Endothelial cell (in vitro differentiated cells): ENCODE measurements around the gene EMC9. TPM values are rescaled to one million over a fixed set of nuclear protein-coding genes. Genes with fewer than 3 reads are reported as not detected.

Experiments
- DNase-seq: peaks from one replicate; pipeline ENCODE4 v3.0.0; 2021; ENCODE audit warnings: low spot score
- H3K27ac Mint-ChIP-seq: one replicate; pipeline ENCODE4 v1.8.0; 2021; ENCODE audit warnings: mixed read lengths, inconsistent platforms; ENCODE audit not compliant: unreplicated experiment
- H3K27me3 Mint-ChIP-seq: one replicate; pipeline ENCODE4 v1.8.0; 2021; ENCODE audit warnings: mild to moderate bottlenecking, moderate library complexity, mixed read lengths, inconsistent platforms; ENCODE audit not compliant: unreplicated experiment
- H3K36me3 Mint-ChIP-seq: one replicate; pipeline ENCODE4 v1.8.0; 2021; ENCODE audit warnings: mild to moderate bottlenecking, low read depth, mixed read lengths, inconsistent platforms; ENCODE audit not compliant: unreplicated experiment
- H3K4me1 Mint-ChIP-seq: one replicate; pipeline ENCODE4 v1.8.0; 2021; ENCODE audit warnings: mild to moderate bottlenecking, mixed read lengths, inconsistent platforms; ENCODE audit not compliant: unreplicated experiment
- H3K4me3 Mint-ChIP-seq: one replicate; pipeline ENCODE4 v1.8.0; 2021; ENCODE audit warnings: mild to moderate bottlenecking, mixed read lengths, inconsistent platforms; ENCODE audit not compliant: unreplicated experiment
- H3K9me3 Mint-ChIP-seq: one replicate; pipeline ENCODE4 v1.8.0; 2021; ENCODE audit warnings: mixed read lengths, inconsistent platforms; ENCODE audit not compliant: unreplicated experiment
- total RNA-seq: library from RNA; stranded (reverse); fragmentation: NEBNext Ultra II Directional; extraction: Animal tissue kit (Norgen Biotek cat#: 25700); gene quantifications from one replicate; pipeline ENCODE4 v1.2.1, GENCODE V29; 2021; ENCODE audit not compliant: unreplicated experiment
- TF ChIP-seq, protein P1 (sequence below): fragments of 200-600 bp; sonication (generic); IDR thresholded peaks from one replicate; pipeline ENCODE4 v1.5.0; 2021; ENCODE audit warnings: antibody characterized with exemption; ENCODE audit not compliant: unreplicated experiment

Gene EMC9
- total RNA-seq, 1 donor from 2014 or later: 16.7 TPM

DNA sequence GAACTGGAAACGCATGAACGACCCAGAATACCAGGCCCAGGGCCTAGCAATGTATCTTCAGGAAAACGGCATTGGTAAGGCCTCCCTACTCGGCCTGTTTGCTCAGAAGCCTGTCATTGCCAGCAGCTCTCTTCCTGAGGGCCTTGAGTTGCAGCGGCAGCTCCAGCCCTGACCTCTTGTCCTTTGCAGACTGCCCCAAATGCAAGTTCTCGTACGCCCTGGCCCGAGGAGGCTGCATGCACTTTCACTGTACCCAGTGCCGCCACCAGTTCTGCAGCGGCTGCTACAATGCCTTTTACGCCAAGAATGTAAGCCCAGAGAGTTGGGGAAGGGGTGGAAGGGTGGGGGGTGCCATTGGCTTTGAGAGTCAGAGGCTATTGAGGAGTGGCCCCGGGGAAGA is 15.9 kb upstream of the EMC9 start:
- Mint-ChIP-seq H3K36me3 (peaks cover 37% of the 10 kb centered on the region), H3K9me3 (no peaks in the 10 kb centered on the region)

DNA sequence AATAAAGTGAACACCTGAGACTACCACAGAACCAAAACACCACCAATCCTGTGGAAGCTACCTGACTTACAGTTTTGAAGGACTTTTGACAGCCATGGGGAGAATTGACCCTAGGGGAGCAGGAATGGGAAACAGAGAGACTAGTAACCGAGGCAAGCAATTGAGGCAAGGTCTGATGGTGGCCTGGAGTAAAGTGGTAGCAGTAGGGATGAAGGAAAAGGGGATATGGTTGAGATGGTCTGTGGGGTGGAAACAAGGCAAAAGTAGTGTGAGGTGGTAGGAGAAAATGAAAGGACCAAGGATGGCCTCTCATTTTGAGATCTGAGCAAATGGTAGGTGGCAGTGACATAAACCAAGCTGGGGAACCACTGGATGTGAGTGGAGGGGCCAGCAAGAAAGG is 15.4 kb upstream of the EMC9 start:
- H3K36me3 Mint-ChIP-seq: peaks cover 36% of the 10 kb centered on the region
- peaks cover 12% of the 10 kb centered on the region for H3K27me3 Mint-ChIP-seq
- TF ChIP-seq, protein P1, sequence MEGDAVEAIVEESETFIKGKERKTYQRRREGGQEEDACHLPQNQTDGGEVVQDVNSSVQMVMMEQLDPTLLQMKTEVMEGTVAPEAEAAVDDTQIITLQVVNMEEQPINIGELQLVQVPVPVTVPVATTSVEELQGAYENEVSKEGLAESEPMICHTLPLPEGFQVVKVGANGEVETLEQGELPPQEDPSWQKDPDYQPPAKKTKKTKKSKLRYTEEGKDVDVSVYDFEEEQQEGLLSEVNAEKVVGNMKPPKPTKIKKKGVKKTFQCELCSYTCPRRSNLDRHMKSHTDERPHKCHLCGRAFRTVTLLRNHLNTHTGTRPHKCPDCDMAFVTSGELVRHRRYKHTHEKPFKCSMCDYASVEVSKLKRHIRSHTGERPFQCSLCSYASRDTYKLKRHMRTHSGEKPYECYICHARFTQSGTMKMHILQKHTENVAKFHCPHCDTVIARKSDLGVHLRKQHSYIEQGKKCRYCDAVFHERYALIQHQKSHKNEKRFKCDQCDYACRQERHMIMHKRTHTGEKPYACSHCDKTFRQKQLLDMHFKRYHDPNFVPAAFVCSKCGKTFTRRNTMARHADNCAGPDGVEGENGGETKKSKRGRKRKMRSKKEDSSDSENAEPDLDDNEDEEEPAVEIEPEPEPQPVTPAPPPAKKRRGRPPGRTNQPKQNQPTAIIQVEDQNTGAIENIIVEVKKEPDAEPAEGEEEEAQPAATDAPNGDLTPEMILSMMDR: no peak
- no peak for DNase-seq
- no peaks in the 10 kb centered on the region for H3K9me3 Mint-ChIP-seq
- peak overlapping the region; percentile 22 for H3K27ac Mint-ChIP-seq
- H3K4me1 Mint-ChIP-seq: peaks cover 21% of the 10 kb centered on the region
- peak overlapping the region; percentile 26 for H3K4me3 Mint-ChIP-seq

More for the DNA sequence above, 15.9 kb upstream of the EMC9 start:
- peaks cover 12% of the 10 kb centered on the region for H3K27me3 Mint-ChIP-seq
- H3K4me1 Mint-ChIP-seq: peaks cover 25% of the 10 kb centered on the region
- no peak overlapping the region for H3K4me3 Mint-ChIP-seq
- TF ChIP-seq, protein P1: no peak
- no peak for DNase-seq
- no peak overlapping the region for H3K27ac Mint-ChIP-seq

- H3K27ac Mint-ChIP-seq: peak overlapping the region; percentile 12
- no peaks in the 10 kb centered on the region for H3K9me3 Mint-ChIP-seq
- peaks cover 23% of the 10 kb centered on the region for H3K4me1 Mint-ChIP-seq
- TF ChIP-seq, protein P1: no peak
- peaks cover 45% of the 10 kb centered on the region for H3K36me3 Mint-ChIP-seq
- DNase-seq: no peak
- H3K4me3 Mint-ChIP-seq: peak overlapping the region; percentile 26
- peaks cover 9% of the 10 kb centered on the region for H3K27me3 Mint-ChIP-seq
Observed at GRCh38 chr14:24155100-24155499, 13.7 kb upstream of the EMC9 start.

DNA sequence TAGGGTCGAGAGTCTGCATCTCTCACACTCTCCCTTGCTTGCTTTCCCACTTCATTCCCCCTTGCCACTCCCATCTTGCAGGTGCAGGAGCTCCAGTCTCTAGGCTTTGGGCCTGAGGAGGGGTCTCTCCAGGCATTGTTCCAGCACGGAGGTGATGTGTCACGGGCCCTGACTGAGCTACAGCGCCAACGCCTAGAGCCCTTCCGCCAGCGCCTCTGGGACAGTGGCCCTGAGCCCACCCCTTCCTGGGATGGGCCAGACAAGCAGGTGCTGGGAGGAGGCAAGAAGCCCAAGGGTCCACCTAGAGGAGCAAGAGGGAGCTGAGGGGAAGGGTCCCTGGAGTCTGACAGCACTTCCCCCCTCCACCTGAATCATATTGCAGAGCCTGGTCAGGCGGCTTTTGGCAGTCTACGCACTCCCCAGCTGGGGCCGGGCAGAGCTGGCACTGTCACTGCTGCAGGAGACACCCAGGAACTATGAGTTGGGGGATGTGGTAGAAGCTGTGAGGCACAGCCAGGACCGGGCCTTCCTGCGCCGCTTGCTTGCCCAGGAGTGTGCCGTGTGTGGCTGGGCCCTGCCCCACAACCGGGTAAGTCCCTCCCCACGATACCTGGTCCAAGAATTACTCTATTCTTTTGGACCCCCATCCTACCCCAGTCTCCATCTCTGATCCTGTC is 10.2 kb upstream of the EMC9 start:
- TF ChIP-seq, protein P1: no peak
- Mint-ChIP-seq H3K9me3 (no peaks in the 10 kb centered on the region), H3K36me3 (peaks cover 35% of the 10 kb centered on the region), H3K27ac (no peak overlapping the region), H3K4me1 (peaks cover 35% of the 10 kb centered on the region), H3K27me3 (peaks cover 14% of the 10 kb centered on the region), H3K4me3 (no peak overlapping the region)
- DNase-seq: no peak

GRCh38 chr14:24150993-24151392 is 9.6 kb upstream of the EMC9 start:
- H3K27me3 Mint-ChIP-seq: peaks cover 14% of the 10 kb centered on the region
- TF ChIP-seq, protein P1: no peak
- H3K4me3 Mint-ChIP-seq: peak overlapping the region; percentile 37
- H3K27ac Mint-ChIP-seq: no peak overlapping the region
- H3K9me3 Mint-ChIP-seq: no peaks in the 10 kb centered on the region
- peaks cover 36% of the 10 kb centered on the region for H3K36me3 Mint-ChIP-seq
- no peak for DNase-seq
- H3K4me1 Mint-ChIP-seq: peaks cover 36% of the 10 kb centered on the region
